ENCODE measurements around the gene STMN3. TPM values are rescaled to one million over a fixed set of nuclear protein-coding genes. Genes with fewer than 3 reads are reported as not detected.
A peak's percentile ranks its signal among the peaks of the same experiment; 100 is the strongest.

The STMN3 gene
- total RNA-seq, 1 experiment from 2014 or later = 65.6 TPM

DNA sequence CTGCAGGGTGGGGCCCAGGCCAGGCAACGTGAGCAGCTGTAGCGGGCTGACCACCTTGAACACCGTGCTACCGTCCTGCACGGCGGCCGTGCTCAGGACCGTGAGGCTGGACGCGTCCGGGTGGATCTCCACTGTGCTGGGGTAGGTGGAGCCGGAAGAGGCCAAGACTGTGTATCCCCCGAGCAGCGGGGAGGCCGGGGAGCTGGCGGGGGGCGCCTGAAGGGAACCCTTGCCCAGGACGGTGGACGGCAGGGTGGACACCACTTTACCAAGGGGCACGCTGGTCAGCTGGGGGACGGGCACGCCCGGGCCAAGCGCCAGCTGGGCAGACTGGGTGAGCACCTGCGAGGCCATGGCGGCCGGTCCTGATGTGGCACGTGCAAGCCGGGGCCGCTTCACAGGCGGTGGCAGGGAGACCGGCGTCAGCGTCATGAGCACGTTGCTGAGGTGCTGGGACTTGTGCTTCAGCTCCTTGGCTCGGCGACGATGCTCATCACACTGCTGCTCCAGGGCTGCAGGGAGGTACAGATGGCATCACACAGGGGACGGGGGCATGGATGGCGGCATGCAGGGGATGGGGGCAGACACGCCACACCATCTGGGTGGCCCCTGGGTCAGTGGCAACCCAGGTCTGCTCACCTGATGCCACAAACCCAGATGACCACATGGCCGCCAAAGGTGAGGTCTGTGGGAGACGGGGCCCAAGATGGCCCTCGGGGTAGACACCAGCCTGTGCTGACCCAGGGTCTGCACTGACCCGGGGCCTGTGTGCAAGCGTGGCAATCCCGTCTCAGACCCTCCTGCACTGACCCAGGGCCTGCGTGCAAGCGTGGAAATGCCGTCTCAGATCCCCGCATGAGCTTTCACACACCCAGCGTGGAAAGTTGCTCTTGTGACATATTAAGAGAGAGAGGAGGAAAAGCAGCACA lies 62.7 kb downstream of the STMN3 start:
- Mint-ChIP-seq H3K9me3 (no peaks in the 10 kb centered on the region), H3K27me3 (ENCODE audit: low read depth) (no peaks in the 10 kb centered on the region), H3K4me3 (no peak overlapping the region), H3K27ac (peak overlapping the region; percentile 17; the same call in 1 of the 2 replicates), H3K4me1 (no peaks in the 10 kb centered on the region), H3K36me3 (peaks cover 12% of the 10 kb centered on the region)
- ATAC-seq (no peak), DNase-seq (ENCODE audit: low spot score) (no peak)
- CTCF ChIA-PET = no interaction called here
- POLR2A ChIA-PET = no interaction called here
- TF ChIP-seq KAT7 (CRISPR knock-in tag; IDR thresholded peaks at IDR 0.05; ENCODE audit: borderline replicate concordance) = no peak
- TF ChIP-seq, protein P1, sequence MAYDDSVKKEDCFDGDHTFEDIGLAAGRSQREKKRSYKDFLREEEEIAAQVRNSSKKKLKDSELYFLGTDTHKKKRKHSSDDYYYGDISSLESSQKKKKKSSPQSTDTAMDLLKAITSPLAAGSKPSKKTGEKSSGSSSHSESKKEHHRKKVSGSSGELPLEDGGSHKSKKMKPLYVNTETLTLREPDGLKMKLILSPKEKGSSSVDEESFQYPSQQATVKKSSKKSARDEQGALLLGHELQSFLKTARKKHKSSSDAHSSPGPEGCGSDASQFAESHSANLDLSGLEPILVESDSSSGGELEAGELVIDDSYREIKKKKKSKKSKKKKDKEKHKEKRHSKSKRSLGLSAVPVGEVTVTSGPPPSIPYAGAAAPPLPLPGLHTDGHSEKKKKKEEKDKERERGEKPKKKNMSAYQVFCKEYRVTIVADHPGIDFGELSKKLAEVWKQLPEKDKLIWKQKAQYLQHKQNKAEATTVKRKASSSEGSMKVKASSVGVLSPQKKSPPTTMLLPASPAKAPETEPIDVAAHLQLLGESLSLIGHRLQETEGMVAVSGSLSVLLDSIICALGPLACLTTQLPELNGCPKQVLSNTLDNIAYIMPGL (CRISPR knock-in tag; IDR thresholded peaks at IDR 0.05) = no peak
- no peak for TF ChIP-seq PRRX2 (CRISPR knock-in tag; IDR thresholded peaks at IDR 0.05)
- TF ChIP-seq, protein P2, sequence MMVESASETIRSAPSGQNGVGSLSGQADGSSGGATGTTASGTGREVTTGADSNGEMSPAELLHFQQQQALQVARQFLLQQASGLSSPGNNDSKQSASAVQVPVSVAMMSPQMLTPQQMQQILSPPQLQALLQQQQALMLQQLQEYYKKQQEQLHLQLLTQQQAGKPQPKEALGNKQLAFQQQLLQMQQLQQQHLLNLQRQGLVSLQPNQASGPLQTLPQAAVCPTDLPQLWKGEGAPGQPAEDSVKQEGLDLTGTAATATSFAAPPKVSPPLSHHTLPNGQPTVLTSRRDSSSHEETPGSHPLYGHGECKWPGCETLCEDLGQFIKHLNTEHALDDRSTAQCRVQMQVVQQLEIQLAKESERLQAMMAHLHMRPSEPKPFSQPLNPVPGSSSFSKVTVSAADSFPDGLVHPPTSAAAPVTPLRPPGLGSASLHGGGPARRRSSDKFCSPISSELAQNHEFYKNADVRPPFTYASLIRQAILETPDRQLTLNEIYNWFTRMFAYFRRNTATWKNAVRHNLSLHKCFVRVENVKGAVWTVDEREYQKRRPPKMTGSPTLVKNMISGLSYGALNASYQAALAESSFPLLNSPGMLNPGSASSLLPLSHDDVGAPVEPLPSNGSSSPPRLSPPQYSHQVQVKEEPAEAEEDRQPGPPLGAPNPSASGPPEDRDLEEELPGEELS (CRISPR knock-in tag; IDR thresholded peaks at IDR 0.05) = no peak
- TF ChIP-seq ELF4 (CRISPR knock-in tag; IDR thresholded peaks at IDR 0.05; ENCODE audit: low read depth) = no peak
- TF ChIP-seq, protein P3, sequence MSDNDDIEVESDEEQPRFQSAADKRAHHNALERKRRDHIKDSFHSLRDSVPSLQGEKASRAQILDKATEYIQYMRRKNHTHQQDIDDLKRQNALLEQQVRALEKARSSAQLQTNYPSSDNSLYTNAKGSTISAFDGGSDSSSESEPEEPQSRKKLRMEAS (CRISPR knock-in tag; IDR thresholded peaks at IDR 0.05) = no peak
- no peak for TF ChIP-seq JAZF1 (CRISPR knock-in tag; IDR thresholded peaks at IDR 0.05)
- no peak for TF ChIP-seq ZNF671 (CRISPR knock-in tag; IDR thresholded peaks at IDR 0.05)
- no peak for TF ChIP-seq PREB (CRISPR knock-in tag; IDR thresholded peaks at IDR 0.05; ENCODE audit: borderline replicate concordance)
- no peak for TF ChIP-seq ATF6 (CRISPR knock-in tag; IDR thresholded peaks at IDR 0.05)
- no peak for TF ChIP-seq ZNF423 (CRISPR knock-in tag; IDR thresholded peaks at IDR 0.05)
- TF ChIP-seq, protein P4, sequence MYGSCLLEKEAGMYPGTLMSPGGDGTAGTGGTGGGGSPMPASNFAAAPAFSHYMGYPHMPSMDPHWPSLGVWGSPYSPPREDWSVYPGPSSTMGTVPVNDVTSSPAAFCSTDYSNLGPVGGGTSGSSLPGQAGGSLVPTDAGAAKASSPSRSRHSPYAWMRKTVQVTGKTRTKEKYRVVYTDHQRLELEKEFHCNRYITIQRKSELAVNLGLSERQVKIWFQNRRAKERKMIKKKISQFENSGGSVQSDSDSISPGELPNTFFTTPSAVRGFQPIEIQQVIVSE (CRISPR knock-in tag; IDR thresholded peaks at IDR 0.05; ENCODE audit: borderline replicate concordance) = no peak

Other genes starting within 250 kb of the STMN3 start
- gene KCNQ2, start 180.8 kb downstream of the STMN3 start, total RNA-seq (2021) = 99.8 to 112 TPM (median 108 TPM) in 3 replicates
- 26.0 to 35.7 TPM (median 34.9 TPM) in 3 replicates for gene EEF1A2, start 154.3 kb downstream of the STMN3 start, total RNA-seq (2021)
- gene PPDPF, start 132.7 kb downstream of the STMN3 start, total RNA-seq (2021) = 170 to 210 TPM (median 205 TPM) in 3 replicates
- gene PTK6, start 116.0 kb downstream of the STMN3 start, total RNA-seq (2021) = 0.22 to 0.53 TPM (median 0.32 TPM) in 3 replicates
- gene SRMS, start 105.7 kb downstream of the STMN3 start, total RNA-seq (2021) = 0.21 to 0.46 TPM (median 0.26 TPM) in 3 replicates
- 3.4 to 3.8 TPM (median 3.6 TPM) in 3 replicates for gene FNDC11, start 99.3 kb downstream of the STMN3 start, total RNA-seq (2021)
- gene HELZ2, start 79.2 kb downstream of the STMN3 start, total RNA-seq (2021) = 27.5 to 32.6 TPM (median 32.4 TPM) in 3 replicates
- gene GMEB2, start 26.3 kb downstream of the STMN3 start, total RNA-seq (2021) = 14.1 to 14.8 TPM (median 14.2 TPM) in 3 replicates
- 39.3 to 44.9 TPM (median 40.5 TPM) in 3 replicates for gene RTEL1, start 4.9 kb upstream of the STMN3 start, total RNA-seq (2021)
- gene TNFRSF6B, start 43.2 kb upstream of the STMN3 start, total RNA-seq (2021) = not detected in 3 replicates
- gene ARFRP1, start 54.6 kb upstream of the STMN3 start, total RNA-seq (2021) = 24.3 to 30.2 TPM (median 27.4 TPM) in 3 replicates
- gene ZGPAT, start 54.6 kb upstream of the STMN3 start, total RNA-seq (2021) = 28.3 to 31.0 TPM (median 30.4 TPM) in 3 replicates
- 4.5 to 7.0 TPM (median 6.0 TPM) in 3 replicates for gene LIME1, start 83.2 kb upstream of the STMN3 start, total RNA-seq (2021)
- gene SLC2A4RG, start 86.4 kb upstream of the STMN3 start, total RNA-seq (2021) = 41.6 to 47.2 TPM (median 43.3 TPM) in 3 replicates
- gene ZBTB46, start 177.8 kb upstream of the STMN3 start, total RNA-seq (2021) = 18.9 to 20.1 TPM (median 20.1 TPM) in 3 replicates
- 0.11 TPM in 1 of 3 replicates, not detected in the others for gene ABHD16B, start 208.1 kb upstream of the STMN3 start, total RNA-seq (2021)
- 80.8 to 87.2 TPM (median 85.6 TPM) in 3 replicates for gene TPD52L2, start 211.8 kb upstream of the STMN3 start, total RNA-seq (2021)
- 28.5 to 31.5 TPM (median 29.6 TPM) in 3 replicates for gene DNAJC5, start 241.7 kb upstream of the STMN3 start, total RNA-seq (2021)

Data from WTC11 (cell line).